Cardiac fibroblast (primary cell): Measurements from ENCODE around the gene SUGT1.
"Not testable (repeated sequence)": the region's sequence is repeated elsewhere in the genome, so short reads cannot be mapped to it uniquely, and the experiment has no call there.

ENCODE experiments used
- DNase-seq, 2 donors: peaks; one replicate each; pipeline versions ENCODE4 v3.0.0 to v3.0.0-alpha.2; 2010; ENCODE audit warnings: low read depth in 2 of 2
- H3K4me3 ChIP-seq, 2 donors: replicated peaks in 1 of 2; 1 replicate in 1 of 2; 2 replicates in 1 of 2; pipeline ENCODE4 v1.5.1; 2011; ENCODE audit warnings: low read depth in 2 of 2, low read length in 2 of 2, mild to moderate bottlenecking in 2 of 2, moderate library complexity in 1 of 2
- TF ChIP-seq, protein P1 (sequence below): IDR thresholded peaks from one replicate; pipeline ENCODE4 v1.5.1; 2011; ENCODE audit warnings: low read depth, mild to moderate bottlenecking, low read length, inconsistent platforms

SUGT1 gene

GRCh38 chr13:52673465-52673864 lies 20.8 kb downstream of the SUGT1 start:
- no peak for DNase-seq
- no peak overlapping the region for H3K4me3 ChIP-seq
- TF ChIP-seq, protein P1, sequence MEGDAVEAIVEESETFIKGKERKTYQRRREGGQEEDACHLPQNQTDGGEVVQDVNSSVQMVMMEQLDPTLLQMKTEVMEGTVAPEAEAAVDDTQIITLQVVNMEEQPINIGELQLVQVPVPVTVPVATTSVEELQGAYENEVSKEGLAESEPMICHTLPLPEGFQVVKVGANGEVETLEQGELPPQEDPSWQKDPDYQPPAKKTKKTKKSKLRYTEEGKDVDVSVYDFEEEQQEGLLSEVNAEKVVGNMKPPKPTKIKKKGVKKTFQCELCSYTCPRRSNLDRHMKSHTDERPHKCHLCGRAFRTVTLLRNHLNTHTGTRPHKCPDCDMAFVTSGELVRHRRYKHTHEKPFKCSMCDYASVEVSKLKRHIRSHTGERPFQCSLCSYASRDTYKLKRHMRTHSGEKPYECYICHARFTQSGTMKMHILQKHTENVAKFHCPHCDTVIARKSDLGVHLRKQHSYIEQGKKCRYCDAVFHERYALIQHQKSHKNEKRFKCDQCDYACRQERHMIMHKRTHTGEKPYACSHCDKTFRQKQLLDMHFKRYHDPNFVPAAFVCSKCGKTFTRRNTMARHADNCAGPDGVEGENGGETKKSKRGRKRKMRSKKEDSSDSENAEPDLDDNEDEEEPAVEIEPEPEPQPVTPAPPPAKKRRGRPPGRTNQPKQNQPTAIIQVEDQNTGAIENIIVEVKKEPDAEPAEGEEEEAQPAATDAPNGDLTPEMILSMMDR: no peak

DNA sequence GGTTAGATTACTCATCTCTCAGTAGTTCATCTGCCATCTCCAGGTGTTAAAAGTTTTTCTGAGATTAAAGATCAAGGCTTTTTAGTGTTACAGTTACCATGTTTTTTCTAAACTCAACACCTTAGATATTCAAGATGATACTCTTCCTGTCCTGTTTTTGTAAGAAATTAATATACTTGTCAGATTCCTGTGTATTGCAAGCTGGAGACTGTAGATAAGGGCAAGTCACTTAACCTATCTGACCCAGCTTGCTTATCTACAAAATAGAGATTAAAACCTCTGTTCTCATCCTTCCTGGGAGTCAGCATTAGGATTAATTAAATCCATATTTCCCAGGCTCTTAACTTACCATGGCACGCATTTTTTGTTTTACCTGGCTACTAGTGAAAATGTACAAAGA lies 25.2 kb downstream of the SUGT1 start:
- no peak overlapping the region for H3K4me3 ChIP-seq
- TF ChIP-seq, protein P1: no peak
- DNase-seq: no peak

- DNase-seq: not testable (repeated sequence)
Measured at GRCh38 chr13:52685806-52686205, 33.2 kb downstream of the SUGT1 start.

GRCh38 chr13:52686376-52686775 lies 33.7 kb downstream of the SUGT1 start:
- TF ChIP-seq, protein P1: no peak
- H3K4me3 ChIP-seq: no peak overlapping the region
- peak in 1 of 2 donors; percentile 17 for DNase-seq

More at GRCh38 chr13:52685806-52686205, 33.2 kb downstream of the SUGT1 start:
- H3K4me3 ChIP-seq: not testable (repeated sequence)

DNA sequence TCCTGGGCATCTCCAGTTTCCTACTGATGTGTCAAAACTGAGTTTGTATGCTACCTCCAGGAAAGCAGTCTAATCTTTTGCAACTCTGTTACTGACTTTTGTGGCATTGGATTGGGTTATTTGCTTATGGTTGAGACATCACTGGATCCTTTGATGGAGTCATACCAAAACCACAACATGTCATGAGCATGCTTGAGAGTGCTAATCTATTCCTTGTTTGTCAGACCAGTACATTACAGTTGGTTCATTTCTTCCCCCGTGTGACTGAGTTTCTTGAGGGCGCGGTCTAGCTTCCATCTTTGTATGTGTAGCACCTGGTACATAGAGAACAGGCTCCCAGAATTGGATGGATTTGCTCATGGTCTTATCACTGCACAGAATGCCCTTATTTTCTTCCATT lies 43.2 kb downstream of the SUGT1 start:
- DNase-seq: peak; percentile 37 to 65
- no peak overlapping the region for H3K4me3 ChIP-seq
- TF ChIP-seq, protein P1: no peak

GRCh38 chr13:52696566-52696965 lies 43.9 kb downstream of the SUGT1 start:
- H3K4me3 ChIP-seq: no peak overlapping the region
- no peak for DNase-seq
- TF ChIP-seq, protein P1: no peak

- no peak for DNase-seq
- TF ChIP-seq, protein P1: no peak
- no peak overlapping the region for H3K4me3 ChIP-seq
Measured at GRCh38 chr13:52701728-52702465, 49.3 kb downstream of the SUGT1 start.
